Right ventricle myocardium superior (tissue), 1 donor: Measurements from ENCODE around the gene PTPA. TPM values are rescaled to one million over a fixed set of nuclear protein-coding genes. Genes with fewer than 3 reads are reported as not detected.

Experiments
- ATAC-seq: fragments of 200-7000 bp; cut with Tn5 transposase; one replicate; pipeline ENCODE4 v1.9.1; 2020; ENCODE audit warnings: mild to moderate bottlenecking; ENCODE audit not compliant: poor library complexity
- DNase-seq: peaks from one replicate; pipeline ENCODE4 v3.0.0-alpha.2; 2020
- intact Hi-C: fragments of 100-400 bp; cut with DNase I; formaldehyde crosslinking; loops from one replicate; pipeline ENCODE4 v1.11.2; 2022
- total RNA-seq: library from RNA; stranded (reverse); fragmentation: NEBNext Ultra II Directional; extraction: Animal tissue kit (Norgen Biotek cat#: 25700); gene quantifications from one replicate; pipeline ENCODE4 v1.2.1, GENCODE V29; 2021
- donor health status: DM: no; HTN: yes; CAD: no; lungs with severe emphysema.

The PTPA gene
- total RNA-seq, 1 donor from 2014 or later = 179 TPM

GRCh38 chr9:129080298-129080600 is 31.0 kb upstream of the PTPA start:
- DNase-seq (no peak), ATAC-seq (no peak)
- intact Hi-C loops = no loop called here

GRCh38 chr9:129080601-129081387 is 30.4 kb upstream of the PTPA start, which contains the start of gene DOLPP1:
TSS of gene DOLPP1 (plus strand) at chr9:129081111. CDS start at chr9:129081132, 21 bp downstream.
- intact Hi-C loops = no loop called here
- peak; percentile 97 for ATAC-seq
- DNase-seq = peak; percentile 100

- intact Hi-C loops = no loop called here
- DNase-seq (no peak), ATAC-seq (no peak)
Measured at GRCh38 chr9:129081388-129081904, 29.8 kb upstream of the PTPA start.

GRCh38 chr9:129084087-129084486 is 27.1 kb upstream of the PTPA start:
- no peak for ATAC-seq
- intact Hi-C loops = no loop called here
- no peak for DNase-seq

GRCh38 chr9:129089246-129089645 is 22.0 kb upstream of the PTPA start:
- DNase-seq = no peak
- intact Hi-C loops = no loop called here
- ATAC-seq = no peak

- ATAC-seq (no peak), DNase-seq (no peak)
- intact Hi-C loops = no loop called here
Measured at GRCh38 chr9:129093602-129094386, 17.4 kb upstream of the PTPA start.

- peak; percentile 69 for ATAC-seq
- intact Hi-C loops = no loop called here
- DNase-seq = no peak
Measured at GRCh38 chr9:129094387-129095169, 16.6 kb upstream of the PTPA start.

GRCh38 chr9:129095170-129095667 is 16.0 kb upstream of the PTPA start:
- DNase-seq (no peak), ATAC-seq (no peak)
- intact Hi-C loops = no loop called here

- ATAC-seq (no peak), DNase-seq (no peak)
- intact Hi-C loops = no loop called here
Measured at GRCh38 chr9:129095908-129096307, 15.3 kb upstream of the PTPA start.

GRCh38 chr9:129097671-129098306 is 13.4 kb upstream of the PTPA start:
- DNase-seq = no peak
- ATAC-seq = no peak
- intact Hi-C loops = no loop called here

GRCh38 chr9:129098328-129098727 is 12.9 kb upstream of the PTPA start:
- intact Hi-C loops = no loop called here
- no peak for DNase-seq
- no peak for ATAC-seq

GRCh38 chr9:129100383-129101169 is 10.6 kb upstream of the PTPA start:
- intact Hi-C loops = no loop called here
- DNase-seq (no peak), ATAC-seq (no peak)

GRCh38 chr9:129101279-129101678 is 9.9 kb upstream of the PTPA start:
- ATAC-seq (no peak), DNase-seq (no peak)
- intact Hi-C loops = no loop called here

GRCh38 chr9:129102095-129102525 is 9.1 kb upstream of the PTPA start:
- ATAC-seq (no peak), DNase-seq (no peak)
- intact Hi-C loops = no loop called here

GRCh38 chr9:129102791-129103594 is 8.2 kb upstream of the PTPA start:
- DNase-seq = peak; percentile 63
- peak; percentile 70 for ATAC-seq
- intact Hi-C loops = no loop called here

- intact Hi-C loops = no loop called here
- DNase-seq (no peak), ATAC-seq (peak; percentile 19)
Measured at GRCh38 chr9:129103595-129103965, 7.6 kb upstream of the PTPA start.

- DNase-seq (no peak), ATAC-seq (no peak)
- intact Hi-C loops = no loop called here
Measured at GRCh38 chr9:129104051-129104450, 7.2 kb upstream of the PTPA start.
